ENCODE data around the gene CHP1. TPM values are rescaled to one million over a fixed set of nuclear protein-coding genes. Genes with fewer than 3 reads are reported as not detected.
"Not testable (repeated sequence)": the region's sequence is repeated elsewhere in the genome, so short reads cannot be mapped to it uniquely, and the experiment has no call there.

CHP1 gene
- total RNA-seq, 1 donor from 2014 or later: 290 TPM

DNA sequence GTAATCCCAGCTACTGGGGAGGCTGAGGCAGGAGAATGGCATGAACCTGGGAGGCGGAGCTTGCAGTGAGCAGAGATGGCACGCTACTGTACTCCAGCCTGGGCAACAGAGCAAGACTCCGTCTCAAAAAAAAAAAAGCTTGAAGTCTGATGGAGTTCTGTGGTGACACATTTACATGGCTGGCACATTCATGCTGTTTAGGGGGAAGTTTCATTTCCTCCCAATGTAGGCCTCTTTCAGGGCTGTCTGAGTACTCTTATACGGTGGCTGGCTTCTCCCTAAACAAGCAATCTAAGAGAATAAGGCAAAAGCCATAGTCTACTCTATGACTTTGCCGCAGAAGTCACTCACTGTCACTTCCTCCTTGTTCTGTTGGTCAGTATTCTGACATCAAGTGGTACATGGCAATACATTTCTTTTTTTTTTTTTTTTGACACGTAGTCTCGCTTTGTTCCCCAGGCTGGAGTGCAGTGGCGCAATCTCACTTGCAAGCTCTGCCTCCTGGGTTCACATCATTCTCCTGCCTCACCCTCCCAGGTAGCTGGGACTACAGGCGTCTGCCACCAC lies 60.1 kb downstream of the CHP1 start:
- no peak for DNase-seq (ENCODE audit: low spot score)

DNA sequence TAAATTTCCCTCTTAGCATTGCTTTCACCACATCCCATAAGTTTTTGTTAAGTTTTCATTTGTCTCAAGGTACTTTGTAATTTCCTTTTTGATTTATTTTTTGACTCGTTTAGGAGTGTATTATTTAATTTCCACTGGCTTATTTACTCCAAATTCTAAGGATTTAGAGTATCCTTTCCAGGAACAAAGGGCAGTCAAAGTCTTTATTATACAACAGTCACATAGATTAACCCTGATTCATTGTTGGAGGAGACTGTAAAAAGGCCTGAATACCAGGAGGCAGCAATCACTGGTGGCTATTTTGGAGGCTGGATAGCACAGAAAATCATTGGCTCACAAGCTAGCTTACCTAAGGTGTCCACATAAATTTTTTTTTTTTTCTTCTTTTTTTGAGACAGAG lies 61.5 kb downstream of the CHP1 start:
- DNase-seq (ENCODE audit: low spot score): no peak

DNA sequence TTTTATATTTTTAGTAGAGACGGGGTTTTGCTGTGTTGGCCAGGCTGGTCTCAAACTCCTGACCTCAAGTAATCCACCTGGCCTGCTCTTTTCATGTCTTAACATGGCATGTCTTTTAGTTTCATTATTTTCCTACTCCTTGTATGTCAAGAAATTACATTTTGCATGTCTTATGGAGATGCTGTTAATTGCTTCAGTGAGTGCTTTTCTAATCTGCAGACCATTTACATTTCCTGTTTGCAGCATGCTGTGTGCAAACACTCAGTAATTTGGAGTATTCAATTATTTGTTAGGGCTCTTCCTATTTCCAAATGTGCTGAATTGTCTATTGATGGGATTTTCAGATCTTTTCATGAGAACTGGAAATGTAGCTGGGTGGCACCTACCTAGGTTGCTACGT lies 70.1 kb downstream of the CHP1 start:
- not testable (repeated sequence) for DNase-seq (ENCODE audit: low spot score)

DNA sequence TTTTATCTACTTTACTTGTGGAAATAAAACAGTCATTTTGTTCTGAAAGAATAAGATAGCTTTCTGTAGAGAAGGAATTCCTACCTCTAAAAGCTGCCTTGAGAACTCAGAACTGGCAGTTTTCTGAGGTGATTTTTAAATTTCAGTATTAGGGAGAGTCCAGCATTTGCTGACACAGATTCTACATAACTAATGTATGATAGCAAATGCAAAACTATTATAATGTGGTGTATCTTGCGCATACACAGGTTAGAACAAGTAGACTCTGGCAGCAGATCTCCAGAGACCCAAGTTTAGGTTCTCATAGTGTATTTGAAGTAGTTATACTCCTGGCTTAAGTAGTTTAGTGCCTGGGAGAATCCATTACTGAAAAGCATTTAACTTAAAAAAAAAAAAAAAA lies 70.5 kb downstream of the CHP1 start:
- no peak for DNase-seq (ENCODE audit: low spot score)

DNA sequence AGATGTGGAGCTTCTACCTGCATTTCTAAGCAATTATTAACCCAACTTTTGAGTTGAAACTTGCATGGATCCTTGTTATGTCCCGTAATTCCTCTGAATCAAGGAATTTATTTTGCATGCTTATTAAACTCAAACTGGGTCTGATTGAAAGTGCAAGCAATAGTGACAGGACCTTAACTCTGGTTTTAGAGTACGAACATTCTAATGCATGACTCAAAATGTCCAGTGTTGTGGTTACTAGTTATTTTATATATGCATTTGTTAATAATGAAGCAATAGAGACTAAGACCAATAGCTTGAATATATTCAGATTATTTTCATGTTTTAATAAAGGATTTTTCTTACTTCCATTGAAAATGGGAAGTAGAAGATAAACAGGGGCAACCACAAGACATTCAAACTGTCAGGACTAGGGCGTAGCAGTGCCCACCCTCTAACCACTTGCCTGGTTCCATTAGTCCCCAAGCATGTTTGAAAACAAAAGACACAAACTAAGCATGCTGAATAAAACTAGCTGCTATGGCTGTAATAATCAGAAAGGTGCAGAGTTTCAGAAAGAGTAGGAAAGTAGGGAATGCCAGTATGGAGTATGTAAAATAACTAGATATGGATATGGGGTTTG lies 73.2 kb downstream of the CHP1 start:
- no peak for DNase-seq (ENCODE audit: low spot score)

DNA sequence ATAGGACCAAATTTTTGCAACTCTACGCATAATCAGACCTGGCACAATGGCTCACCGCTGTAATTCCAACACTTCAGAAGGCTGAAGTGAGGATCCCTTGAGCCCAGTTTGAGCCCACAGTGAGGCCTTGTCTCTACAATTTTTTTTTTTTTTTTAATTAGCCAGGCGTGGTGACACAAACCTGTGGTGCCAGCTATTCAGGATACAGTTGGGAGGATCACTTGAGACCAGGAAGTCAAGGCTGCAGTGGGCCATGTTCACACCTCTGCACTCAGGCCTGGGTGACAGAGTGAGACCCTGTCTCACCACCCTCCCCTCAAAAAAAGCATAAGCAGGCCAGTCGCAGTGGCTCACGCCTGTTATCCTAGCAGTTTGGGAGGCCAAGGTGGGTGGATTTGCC lies 76.6 kb downstream of the CHP1 start:
- no peak for DNase-seq (ENCODE audit: low spot score)

DNA sequence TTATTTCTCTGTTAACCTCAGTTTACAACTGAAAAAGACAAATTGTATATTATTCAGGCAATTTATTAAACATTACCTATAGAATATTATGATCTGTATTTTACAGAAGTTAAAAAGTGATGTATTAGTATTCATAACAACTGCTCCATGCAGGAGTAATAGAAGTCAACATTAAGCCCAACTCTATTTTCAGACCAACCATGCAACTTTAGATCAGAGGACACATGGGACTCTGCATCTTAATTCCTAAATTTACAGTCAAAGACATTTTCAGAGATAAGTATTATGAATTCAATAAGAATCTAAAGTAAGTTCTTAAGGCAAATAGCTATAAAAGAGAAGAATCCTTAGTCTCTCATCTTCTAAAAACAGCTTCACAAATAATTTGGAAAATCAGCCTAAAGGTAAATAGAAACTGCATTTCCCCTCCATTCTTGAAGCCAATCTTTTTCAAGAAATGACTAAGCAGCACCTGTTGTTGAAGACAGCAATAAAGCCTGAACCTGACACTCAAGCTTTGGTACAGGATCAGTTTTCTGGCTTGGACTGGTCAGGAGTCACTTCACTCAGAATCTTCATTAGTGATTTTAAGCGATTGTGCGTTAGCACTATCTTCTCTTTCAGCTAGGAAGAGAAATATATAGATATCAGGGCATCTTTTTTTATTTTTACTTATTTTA lies 78.3 kb downstream of the CHP1 start:
- no peak for DNase-seq (ENCODE audit: low spot score)

DNA sequence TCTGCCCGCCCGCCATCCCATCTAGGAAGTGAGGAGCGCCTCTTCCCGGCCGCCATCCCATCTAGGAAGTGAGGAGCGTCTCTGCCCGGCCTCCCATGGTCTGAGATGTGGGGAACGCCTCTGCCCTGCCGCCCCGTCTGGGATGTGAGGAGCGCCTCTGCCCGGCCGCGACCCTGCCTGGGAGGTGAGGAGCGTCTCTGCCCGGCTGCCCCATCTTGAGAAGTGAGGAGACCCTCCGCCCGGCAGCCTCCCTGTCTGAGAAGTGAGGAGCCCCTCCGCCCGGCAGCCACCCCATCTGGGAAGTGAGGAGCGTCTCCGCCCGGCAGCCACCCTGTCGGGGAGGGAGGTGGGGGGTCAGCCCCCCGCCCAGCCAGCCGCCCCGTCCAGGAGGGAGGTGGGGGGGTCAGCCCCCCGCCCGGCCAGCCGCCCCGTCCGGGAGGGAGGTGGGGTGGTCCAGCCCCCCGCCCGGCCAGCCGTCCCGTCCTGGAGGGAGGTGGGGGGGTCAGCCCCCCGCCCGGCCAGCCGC lies 89.8 kb downstream of the CHP1 start:
- DNase-seq (ENCODE audit: low spot score): not testable (repeated sequence)

DNA sequence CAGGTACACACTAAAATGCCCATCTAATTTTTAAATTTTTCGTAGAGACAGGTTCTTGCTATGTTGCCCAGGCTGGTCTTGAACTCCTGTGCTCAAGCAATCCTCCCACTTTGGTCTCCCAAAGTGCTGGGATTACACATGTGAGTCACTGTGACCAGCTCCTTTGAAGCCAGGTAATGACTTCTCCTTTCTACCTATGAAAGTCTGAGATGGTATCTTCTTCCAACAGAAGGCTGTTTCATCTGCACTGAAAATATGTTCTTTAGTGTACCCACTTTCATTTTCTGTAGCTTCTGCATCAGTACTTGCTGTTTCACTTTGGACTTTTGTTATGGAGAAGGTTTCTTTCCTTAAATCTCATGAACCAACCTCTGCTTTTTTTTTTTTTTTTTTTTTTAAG lies 92.5 kb downstream of the CHP1 start:
- no peak for DNase-seq (ENCODE audit: low spot score)

DNA sequence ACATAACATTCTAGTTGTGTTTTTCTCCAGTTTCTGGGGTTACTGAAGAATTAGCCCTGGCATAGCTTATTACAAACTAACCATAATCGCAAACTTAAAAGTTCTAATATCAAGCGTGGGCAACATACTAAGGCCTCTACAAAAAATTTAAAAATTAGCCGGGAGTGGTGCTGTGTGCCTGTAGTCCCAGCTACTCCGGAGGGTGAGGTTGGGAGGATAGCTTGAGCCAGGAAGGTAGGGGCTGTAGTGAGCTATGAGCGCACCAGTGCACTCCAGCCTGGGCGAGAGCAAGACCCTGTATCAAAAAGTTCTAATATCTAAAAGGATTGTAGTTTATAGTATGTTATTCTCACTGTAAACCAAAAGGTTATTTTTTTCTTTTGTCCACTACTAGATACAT lies 100.2 kb downstream of the CHP1 start:
- DNase-seq (ENCODE audit: low spot score): no peak

Other genes starting within 250 kb of the CHP1 start
- gene INO80, start 115.0 kb upstream of the CHP1 start, total RNA-seq: 20.1 TPM
- gene EXD1, start 511 bp upstream of the CHP1 start, total RNA-seq: 0.12 TPM
- gene OIP5, start 101.3 kb downstream of the CHP1 start, total RNA-seq: 1.8 TPM
- gene NUSAP1, start 101.6 kb downstream of the CHP1 start, total RNA-seq: 9.1 TPM
- gene NDUFAF1, start 171.2 kb downstream of the CHP1 start, total RNA-seq: 18.7 TPM
- gene RTF1, start 185.8 kb downstream of the CHP1 start, total RNA-seq: 32.1 TPM

Data from mucosa of gallbladder (tissue), 1 donor.